NAMALWA (cell line): ENCODE measurements around the gene MTAP.
"Not testable (repeated sequence)": the region's sequence is repeated elsewhere in the genome, so short reads cannot be mapped to it uniquely, and the experiment has no call there.

Experiments used
- DNase-seq: peaks from one replicate; pipeline ENCODE4 v3.0.0-alpha.2; 2015; ENCODE audit warnings: low spot score

MTAP gene

GRCh38 chr9:21919377-21920362 lies 117.2 kb downstream of the MTAP start:
- peak; percentile 89 for DNase-seq

GRCh38 chr9:21923694-21924093 lies 121.3 kb downstream of the MTAP start:
- DNase-seq: no peak

DNA sequence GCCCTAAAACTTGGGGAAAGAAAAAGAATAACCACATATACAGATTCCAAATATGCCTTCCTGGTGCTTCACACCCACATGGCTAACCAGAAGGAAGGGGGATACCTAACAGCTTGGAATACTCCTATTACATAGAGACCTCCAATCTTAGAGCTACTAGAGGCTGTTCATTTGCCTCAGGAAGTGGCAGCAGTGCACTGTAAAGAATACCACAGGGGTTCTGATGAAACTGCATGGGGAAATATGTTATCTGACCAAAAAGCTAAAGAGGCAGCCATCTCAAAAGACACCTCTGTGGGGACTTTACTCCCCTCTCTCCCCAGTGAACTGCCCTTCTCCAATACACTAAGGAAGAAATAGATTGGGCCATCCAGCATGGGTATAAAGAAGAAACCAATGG lies 125.3 kb downstream of the MTAP start:
- no peak for DNase-seq

GRCh38 chr9:21931428-21931827 lies 129.0 kb downstream of the MTAP start:
- DNase-seq: no peak

- DNase-seq: no peak
Measured at GRCh38 chr9:21933281-21933680, 130.8 kb downstream of the MTAP start.

GRCh38 chr9:21933865-21934264 lies 131.4 kb downstream of the MTAP start:
- no peak for DNase-seq

DNA sequence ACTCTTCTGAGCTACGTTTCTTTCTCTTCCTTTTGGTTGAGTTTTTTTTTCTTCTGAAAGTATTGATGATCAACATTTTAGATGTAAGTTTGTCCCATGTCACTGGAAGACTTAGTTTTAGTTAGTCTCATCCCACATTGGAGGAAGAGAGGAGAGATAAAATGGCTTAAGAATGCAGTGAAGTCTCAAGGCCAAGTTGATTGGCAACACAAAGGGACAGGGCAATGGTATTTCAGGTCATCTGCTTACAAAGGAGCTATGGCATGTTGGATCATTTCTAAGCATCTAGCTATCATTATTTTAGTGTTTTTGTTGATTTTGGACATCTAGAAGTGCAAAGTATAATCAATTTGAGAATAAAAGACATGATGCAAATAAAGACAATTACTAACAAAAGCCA lies 133.2 kb downstream of the MTAP start:
- no peak for DNase-seq

DNA sequence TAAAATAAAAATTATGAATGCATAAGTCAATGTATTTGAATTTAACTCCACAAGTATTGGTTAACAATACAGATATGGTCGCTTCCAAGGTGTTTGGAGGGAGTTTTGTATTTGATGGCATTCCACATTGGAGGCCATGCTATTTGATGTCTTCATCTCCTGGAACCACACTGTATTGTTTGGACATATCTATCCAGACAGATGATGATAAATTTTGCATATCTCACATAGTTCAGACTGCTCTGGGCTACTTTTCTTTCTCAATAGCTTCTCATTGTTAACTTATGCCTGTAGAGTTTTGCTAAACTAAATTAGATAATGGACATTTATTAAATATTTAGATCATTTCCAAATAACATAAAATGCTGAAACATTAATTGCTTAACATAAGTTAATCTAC lies 133.7 kb downstream of the MTAP start:
- no peak for DNase-seq

GRCh38 chr9:21941337-21941995 lies 139.0 kb downstream of the MTAP start:
- no peak for DNase-seq

- no peak for DNase-seq
Measured at GRCh38 chr9:21943464-21943863, 141.0 kb downstream of the MTAP start.

GRCh38 chr9:21945606-21946005 lies 143.2 kb downstream of the MTAP start:
- DNase-seq: no peak

GRCh38 chr9:21958833-21959232 lies 156.4 kb downstream of the MTAP start:
- no peak for DNase-seq

GRCh38 chr9:21959268-21959667 lies 156.8 kb downstream of the MTAP start:
- DNase-seq: not testable (repeated sequence)

- DNase-seq: no peak
Measured at GRCh38 chr9:21961569-21961968, 159.1 kb downstream of the MTAP start.

GRCh38 chr9:21964925-21965385 lies 162.5 kb downstream of the MTAP start:
- DNase-seq: peak; percentile 38

DNA sequence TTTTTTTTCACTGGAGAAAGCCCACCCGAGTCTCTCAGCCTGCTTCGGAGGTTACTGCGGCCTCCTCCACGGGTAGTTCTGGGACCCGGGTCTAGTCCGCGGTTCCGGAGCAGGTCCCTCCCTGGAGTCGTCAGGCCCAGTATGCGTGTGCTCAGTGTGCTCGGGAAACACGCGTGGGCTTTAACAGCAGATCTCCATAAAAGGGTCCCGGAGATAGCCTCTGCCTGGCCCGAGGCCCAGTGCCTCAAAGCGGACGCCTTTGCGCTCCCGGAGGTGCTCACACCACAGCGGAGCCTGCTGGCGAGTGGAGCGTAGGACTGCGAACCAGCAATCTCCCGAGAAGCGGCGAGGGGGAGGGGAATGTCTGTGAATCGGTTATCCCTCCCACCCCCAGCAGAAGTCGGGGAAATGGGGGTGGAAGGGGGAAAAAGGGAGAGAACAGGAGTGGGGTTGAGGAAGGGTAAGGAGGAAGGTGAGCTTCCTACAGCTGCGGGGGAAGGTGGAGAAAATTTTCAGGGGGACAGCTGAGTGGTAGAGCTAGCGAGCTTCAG lies 163.0 kb downstream of the MTAP start:
- peak; percentile 52 for DNase-seq

GRCh38 chr9:21966140-21966851 lies 163.9 kb downstream of the MTAP start:
- DNase-seq: no peak

DNA sequence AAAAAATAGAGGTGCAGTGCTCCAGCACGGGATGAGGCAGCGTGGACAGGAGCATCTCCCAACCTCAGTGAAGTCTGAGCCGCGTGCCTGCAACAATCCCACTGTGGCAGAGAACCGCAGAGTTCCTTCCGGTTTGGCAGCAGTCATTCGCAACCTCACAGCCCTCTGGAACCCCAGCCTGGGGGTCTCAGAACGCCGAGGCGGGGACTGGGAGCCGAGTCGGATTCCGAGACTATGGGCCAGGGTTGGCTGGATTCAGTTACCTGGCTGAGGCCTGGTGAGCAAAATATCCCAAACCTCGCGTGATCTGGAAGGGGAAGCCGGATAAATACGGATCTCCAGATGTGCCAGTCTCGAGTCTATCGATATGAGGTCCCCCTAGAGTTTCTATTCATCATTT lies 164.7 kb downstream of the MTAP start:
- DNase-seq: no peak

DNA sequence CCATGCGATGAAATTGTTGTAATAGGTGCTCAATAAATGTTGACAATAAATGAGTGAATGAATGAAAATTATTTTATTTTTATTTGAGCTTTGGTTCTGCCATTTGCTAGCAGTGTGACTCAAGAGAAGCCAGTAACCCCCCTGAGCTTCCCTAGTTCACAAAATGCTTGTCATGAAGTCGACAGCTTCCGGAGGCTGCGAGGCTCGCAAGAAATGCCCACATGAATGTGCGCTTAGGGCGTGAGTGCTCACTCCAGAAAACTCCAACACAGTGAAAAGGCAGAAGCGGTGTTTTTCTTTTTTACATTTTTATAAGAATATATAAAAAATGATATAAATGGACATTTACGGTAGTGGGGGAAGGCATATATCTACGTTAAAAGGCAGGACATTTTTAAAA lies 165.3 kb downstream of the MTAP start:
- DNase-seq: no peak

- no peak for DNase-seq
Measured at GRCh38 chr9:21968331-21969010, 166.0 kb downstream of the MTAP start.
